Measurements from ENCODE around the gene PSG7.
"Not testable (repeated sequence)": the region's sequence is repeated elsewhere in the genome, so short reads cannot be mapped to it uniquely, and the experiment has no call there.

PSG7 gene

DNA sequence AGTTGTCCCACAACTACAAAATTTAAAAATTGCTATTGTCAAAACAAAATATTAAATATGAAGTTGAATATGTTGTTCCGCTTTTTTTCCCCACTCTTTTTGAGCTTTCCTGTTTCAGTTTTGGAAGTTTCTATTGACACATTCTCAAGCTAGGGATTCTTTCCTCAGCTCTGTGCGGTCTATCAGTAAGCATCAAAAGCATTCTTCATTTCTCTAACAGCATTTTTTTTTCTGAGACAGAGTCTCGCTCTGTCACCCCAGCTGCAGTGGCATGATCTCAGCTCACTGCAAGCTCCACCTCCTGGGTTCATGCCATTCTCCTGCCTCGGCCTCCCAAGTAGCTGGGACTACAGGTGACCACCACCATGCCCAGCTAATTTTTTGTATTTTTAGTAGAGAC, 24.1 kb downstream of the PSG7 start:
- DNase-seq (ENCODE audit: low read depth), result not testable (repeated sequence)

DNA sequence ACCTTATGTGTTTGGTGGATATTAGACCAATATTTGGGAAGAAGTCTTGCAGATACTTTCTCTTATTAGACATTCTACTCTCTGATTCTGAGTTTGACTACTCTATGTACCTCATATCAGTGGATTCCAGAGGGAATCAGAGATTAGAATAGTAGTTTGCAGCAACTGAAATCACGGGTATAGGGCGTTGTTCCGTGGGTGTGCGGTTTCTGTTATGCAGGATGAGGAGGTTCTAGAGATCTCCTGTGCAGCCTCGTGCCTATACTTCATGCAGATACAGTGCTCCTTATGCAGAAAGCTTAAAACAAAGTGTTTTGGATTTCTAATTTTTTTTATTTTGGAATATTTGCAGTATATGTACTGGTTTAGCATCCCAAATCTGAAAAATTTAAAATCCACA, 25.3 kb downstream of the PSG7 start:
- H3K4me3 ChIP-seq (replicated peaks; ENCODE audit: low read depth, low read length); DNase-seq (ENCODE audit: low read depth): not testable (repeated sequence)

More for the DNA sequence above, 24.1 kb downstream of the PSG7 start:
- not testable (repeated sequence) for H3K4me3 ChIP-seq (replicated peaks; ENCODE audit: low read depth, low read length)

GRCh38 chr19:42906162-42906561, 30.8 kb downstream of the PSG7 start:
- DNase-seq (ENCODE audit: low read depth); H3K4me3 ChIP-seq (replicated peaks; ENCODE audit: low read depth, low read length): not testable (repeated sequence)

GRCh38 chr19:42900561-42900960, 36.4 kb downstream of the PSG7 start:
- DNase-seq (ENCODE audit: low read depth), result not testable (repeated sequence)

DNA sequence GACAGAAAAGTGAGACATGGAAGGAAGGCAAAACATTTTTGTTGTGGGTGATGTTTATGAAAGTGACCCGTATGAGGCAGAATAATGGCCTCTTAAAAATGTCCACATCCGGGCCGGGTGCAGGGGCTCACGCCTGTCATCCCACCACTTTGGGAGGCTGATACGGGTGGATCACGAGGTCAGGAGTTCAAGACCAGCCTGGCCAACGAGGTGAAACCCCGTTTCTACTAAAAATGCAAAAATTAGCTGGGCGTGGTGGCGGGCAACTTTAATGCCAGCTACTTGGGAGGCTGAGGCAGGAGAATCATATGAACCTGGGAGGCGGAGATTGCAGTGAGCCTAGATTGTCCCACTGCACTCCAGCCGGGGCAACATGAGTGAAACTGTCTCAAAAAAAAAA, 37.3 kb downstream of the PSG7 start:
- H3K4me3 ChIP-seq (replicated peaks; ENCODE audit: low read depth, low read length); DNase-seq (ENCODE audit: low read depth): not testable (repeated sequence)

More at GRCh38 chr19:42900561-42900960, 36.4 kb downstream of the PSG7 start:
- not testable (repeated sequence) for H3K4me3 ChIP-seq (replicated peaks; ENCODE audit: low read depth, low read length)

DNA sequence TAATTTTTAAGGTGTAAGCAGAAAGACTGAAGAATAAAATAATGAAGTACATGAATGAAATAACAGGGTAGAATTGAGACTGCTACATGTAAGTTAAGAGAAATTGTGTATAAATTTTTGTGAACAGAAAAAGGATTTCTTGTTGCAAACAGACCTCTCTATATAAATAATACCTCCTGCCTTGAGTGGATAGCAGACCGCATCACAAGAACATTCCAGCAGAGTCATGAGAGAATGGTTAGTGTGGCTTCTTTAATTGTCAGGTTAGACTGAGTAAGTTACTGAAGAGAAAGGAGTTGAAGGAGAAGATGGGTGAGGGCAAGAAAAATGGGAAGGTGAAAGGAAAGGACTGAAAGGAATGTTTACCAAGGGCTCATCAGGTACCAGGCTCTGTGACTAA, 37.9 kb downstream of the PSG7 start:
- not testable (repeated sequence) for DNase-seq (ENCODE audit: low read depth); H3K4me3 ChIP-seq (replicated peaks; ENCODE audit: low read depth, low read length)

- not testable (repeated sequence) for DNase-seq (ENCODE audit: low read depth); H3K4me3 ChIP-seq (replicated peaks; ENCODE audit: low read depth, low read length)
Observed at GRCh38 chr19:42898656-42899055, 38.4 kb downstream of the PSG7 start.

DNA sequence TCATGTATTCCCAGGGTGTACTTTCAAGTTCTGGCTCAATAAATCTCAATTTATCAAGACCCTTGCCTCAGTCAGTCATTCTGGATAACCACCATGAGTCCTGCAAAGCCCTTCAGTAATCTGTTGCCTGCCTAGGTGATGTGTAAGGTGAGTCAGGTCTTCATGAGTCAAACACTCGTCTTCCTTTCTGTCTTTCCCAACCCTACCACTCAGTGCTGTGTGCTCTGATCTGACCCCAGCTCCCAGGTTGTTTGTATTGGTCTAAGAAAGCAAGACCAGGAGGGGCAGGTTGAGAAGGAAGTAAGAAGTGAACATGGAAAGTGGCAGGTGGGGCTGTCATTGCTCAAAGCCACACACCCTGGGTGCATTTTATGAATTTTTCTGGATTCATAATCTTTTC, 39.3 kb downstream of the PSG7 start:
- not testable (repeated sequence) for DNase-seq (ENCODE audit: low read depth)

DNA sequence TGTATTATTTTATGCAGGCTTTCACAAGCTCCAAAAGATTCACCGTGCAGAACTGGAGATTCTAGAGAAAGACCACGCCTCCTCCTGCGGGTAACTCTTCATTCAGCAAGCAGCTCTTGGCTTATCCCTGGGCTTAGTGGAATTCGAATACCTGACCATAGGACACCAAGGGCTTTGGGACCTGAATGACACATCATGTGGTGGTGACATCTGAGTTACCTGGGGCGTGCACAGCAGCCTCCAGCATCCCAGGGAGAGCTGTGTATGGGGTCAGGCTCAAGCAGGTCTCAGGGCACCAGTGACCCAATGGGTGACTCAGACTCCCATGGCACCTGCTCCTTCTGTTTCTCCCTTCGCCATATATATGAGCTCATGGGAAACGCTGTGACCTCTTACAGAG, 46.6 kb downstream of the PSG7 start:
- DNase-seq (ENCODE audit: low read depth); H3K4me3 ChIP-seq (replicated peaks; ENCODE audit: low read depth, low read length): not testable (repeated sequence)

More for the DNA sequence above, 39.3 kb downstream of the PSG7 start:
- H3K4me3 ChIP-seq (replicated peaks; ENCODE audit: low read depth, low read length), result not testable (repeated sequence)

DNA sequence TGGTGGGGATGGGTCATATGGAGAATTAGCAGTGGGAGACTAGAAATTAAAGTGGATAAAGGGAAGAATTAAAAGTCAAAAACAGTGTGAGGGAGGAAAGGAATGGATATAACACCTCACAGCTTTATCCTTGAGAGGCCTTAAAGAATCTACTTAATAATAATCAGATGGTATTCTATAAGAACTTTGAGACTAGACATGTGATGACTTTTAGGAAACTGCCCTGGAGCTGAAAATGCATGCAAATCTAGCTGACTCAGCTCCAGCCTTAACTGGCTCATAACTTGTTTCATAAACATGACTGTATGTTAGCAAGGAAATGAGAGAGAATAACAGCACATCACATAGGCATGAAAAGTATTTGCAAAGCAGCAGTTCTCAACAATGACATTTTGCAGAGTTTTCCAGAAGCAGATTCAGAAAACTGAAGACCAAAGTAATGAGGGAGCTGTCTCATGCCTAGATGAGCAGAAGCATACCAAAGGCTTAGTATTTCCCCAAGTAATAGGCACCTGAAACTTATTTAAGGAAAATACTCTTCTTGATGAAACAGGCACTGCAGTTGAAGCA, 49.0 kb downstream of the PSG7 start:
- not testable (repeated sequence) for DNase-seq (ENCODE audit: low read depth); H3K4me3 ChIP-seq (replicated peaks; ENCODE audit: low read depth, low read length)

- DNase-seq (ENCODE audit: low read depth); H3K4me3 ChIP-seq (replicated peaks; ENCODE audit: low read depth, low read length): not testable (repeated sequence)
Observed at GRCh38 chr19:42882730-42883129, 54.3 kb downstream of the PSG7 start.

GRCh38 chr19:42882010-42882409, 55.0 kb downstream of the PSG7 start:
- DNase-seq (ENCODE audit: low read depth); H3K4me3 ChIP-seq (replicated peaks; ENCODE audit: low read depth, low read length): not testable (repeated sequence)

GRCh38 chr19:42881279-42881678, 55.7 kb downstream of the PSG7 start:
- peak; percentile 6 for DNase-seq (ENCODE audit: low read depth)
- peak; percentile 49 for TF ChIP-seq CTCF (IDR thresholded peaks at IDR 0.05; ENCODE audit: low read length, missing control alignments)
- H3K4me3 ChIP-seq (replicated peaks; ENCODE audit: low read depth, low read length), result not testable (repeated sequence)

GRCh38 chr19:42880621-42881020, 56.4 kb downstream of the PSG7 start:
- not testable (repeated sequence) for H3K4me3 ChIP-seq (replicated peaks; ENCODE audit: low read depth, low read length); DNase-seq (ENCODE audit: low read depth)
